Endothelial cell of umbilical vein (primary cell): ENCODE measurements around the gene PTS. TPM values are rescaled to one million over a fixed set of nuclear protein-coding genes. Genes with fewer than 3 reads are reported as not detected.

ENCODE experiments used
- BruUV-seq: library from RNA; stranded (reverse); fragments of 400-500 nt; replicated peaks from 2 replicates; lab custom pipeline; 2021; lab: Mats Ljungman, UMichigan
- CTCF ChIA-PET: fragments of 300-600, 350-600 bp; sonication (Branson Sonifier 250); formaldehyde crosslinking; loops from one replicate; lab custom pipeline; 2021; ENCODE audit warnings: antibody characterized with exemption, inconsistent platforms; lab: Charles Lee
- POLR2A ChIA-PET: fragments of 300-600, 350-600 bp; sonication (Branson Sonifier 250); formaldehyde crosslinking; loops from one replicate; lab custom pipeline; 2021; ENCODE audit warnings: antibody characterized with exemption, inconsistent platforms; lab: Charles Lee
- DNase-seq: peaks from one replicate; pipeline ENCODE4 v3.0.0-alpha.2; 2011; ENCODE audit warnings: low read depth, low spot score
- FAIRE-seq: peaks from 2 replicates; lab custom pipeline; 2011; peaks lifted over from hg19 to GRCh38; lab: Jason Lieb, UNC
- H2AFZ ChIP-seq: 2 replicates; pipeline ENCODE4 v1.6.0; 2012; ENCODE audit warnings: low read depth, low read length, control low read depth, inconsistent platforms
- H3K27ac ChIP-seq: 2 replicates; pipeline ENCODE4 v1.5.1; 2011; ENCODE audit warnings: low read depth, mild to moderate bottlenecking, control low read depth, low read length, moderate library complexity; ENCODE audit not compliant: insufficient read depth
- H3K27me3 ChIP-seq, 2 experiments: 2 replicates each; pipeline versions ENCODE4 v1.6.0 to v1.6.1; 2011; ENCODE audit warnings: low read length in 2 of 2, mixed read lengths in 1 of 2; ENCODE audit not compliant: control insufficient read depth in 2 of 2, insufficient read depth in 2 of 2
- H3K36me3 ChIP-seq, 2 experiments: 2 replicates in 1 of 2; 3 replicates in 1 of 2; pipeline ENCODE4 v1.5.1; 2011; ENCODE audit warnings: low read length in 2 of 2, mild to moderate bottlenecking in 1 of 2, moderate library complexity in 1 of 2; ENCODE audit not compliant: control insufficient read depth in 2 of 2, insufficient read depth in 2 of 2; ENCODE audit errors: extremely low read depth in 1 of 2
- H3K4me1 ChIP-seq: 3 replicates; pipeline ENCODE4 v1.5.1; 2011; ENCODE audit warnings: mild to moderate bottlenecking, low read length; ENCODE audit not compliant: control insufficient read depth, insufficient read depth; ENCODE audit errors: extremely low read depth
- H3K4me2 ChIP-seq: 2 replicates; pipeline ENCODE4 v1.6.1; 2011; ENCODE audit warnings: low read length, control low read depth, mixed read lengths; ENCODE audit not compliant: insufficient read depth
- H3K4me3 ChIP-seq, 3 experiments: fragments of 200-600 bp in 1 of 3; sonication (generic), shearing (Covaris generic) in 1 of 3; replicated peaks in 1 of 3; 2 replicates each; pipeline ENCODE4 v1.5.1; 2011 to 2016; ENCODE audit warnings: control low read depth in 3 of 3, low read length in 3 of 3, mild to moderate bottlenecking in 2 of 3, inconsistent platforms in 1 of 3, low read depth in 1 of 3, moderate library complexity in 1 of 3; ENCODE audit not compliant: insufficient read depth in 1 of 3
- H3K79me2 ChIP-seq: 2 replicates; pipeline ENCODE4 v1.6.0; 2012; ENCODE audit warnings: low read length, inconsistent platforms; ENCODE audit not compliant: control insufficient read depth, insufficient read depth
- H3K9ac ChIP-seq: replicated peaks from 2 replicates; pipeline ENCODE3; 2011; ENCODE audit warnings: low read length, control low read depth; ENCODE audit not compliant: insufficient read depth; ENCODE audit errors: extremely low read depth
- H3K9me1 ChIP-seq: replicated peaks from 3 replicates; pipeline ENCODE4 v1.6.0; 2011; ENCODE audit warnings: mild to moderate bottlenecking, low read length; ENCODE audit not compliant: control insufficient read depth, insufficient read depth; ENCODE audit errors: extremely low read depth
- H3K9me3 ChIP-seq: replicated peaks from 2 replicates; pipeline ENCODE4 v1.5.1; 2012; ENCODE audit warnings: low read length, inconsistent platforms; ENCODE audit not compliant: control insufficient read depth, insufficient read depth
- H4K20me1 ChIP-seq: replicated peaks from 2 replicates; pipeline ENCODE3; 2011; ENCODE audit warnings: mild to moderate bottlenecking, low read length; ENCODE audit not compliant: control insufficient read depth, insufficient read depth; ENCODE audit errors: extremely low read depth
- EZH2 ChIP-seq: IDR thresholded peaks from 2 replicates; pipeline ENCODE4 v1.6.1; 2012; ENCODE audit warnings: borderline replicate concordance, low read depth, mild to moderate bottlenecking, moderate library complexity, low read length, inconsistent platforms; ENCODE audit not compliant: severe bottlenecking
- FOS ChIP-seq: IDR thresholded peaks from 2 replicates; pipeline ENCODE4 v1.6.1; 2011; ENCODE audit warnings: mild to moderate bottlenecking, low read length, moderate library complexity, borderline replicate concordance; ENCODE audit not compliant: insufficient read depth
- GATA2 ChIP-seq: IDR thresholded peaks from 2 replicates; pipeline ENCODE4 v1.7.0; 2011; ENCODE audit warnings: low read depth, mild to moderate bottlenecking, moderate library complexity, mixed read lengths, low read length; ENCODE audit not compliant: insufficient read length, insufficient read depth
- JUN ChIP-seq: IDR thresholded peaks from 2 replicates; pipeline ENCODE4 v1.6.1; 2011; ENCODE audit warnings: borderline replicate concordance, low read depth; ENCODE audit not compliant: insufficient read length, insufficient read depth
- MAX ChIP-seq: IDR thresholded peaks from 2 replicates; pipeline ENCODE4 v1.6.1; 2011; ENCODE audit not compliant: insufficient read depth, insufficient read length
- MYC ChIP-seq: IDR thresholded peaks from one replicate; pipeline ENCODE4 v1.6.1; 2011; ENCODE audit warnings: mild to moderate bottlenecking, low read depth, low read length
- POLR2A ChIP-seq: IDR thresholded peaks from 2 replicates; pipeline ENCODE4 v1.6.1; 2012; ENCODE audit warnings: low read depth, mild to moderate bottlenecking, control low read depth, low read length
- POLR2AphosphoS5 ChIP-seq: IDR thresholded peaks from 2 replicates; pipeline ENCODE4 v1.6.1; 2012; ENCODE audit warnings: low read depth, mild to moderate bottlenecking, control low read depth, low read length, moderate library complexity; ENCODE audit not compliant: insufficient read depth
- dilution Hi-C: fragments of 300-500 bp; cut with MboI; formaldehyde crosslinking; loops from one replicate; pipeline ENCODE4 v1.15.0; 2019; ENCODE audit warnings: low sequenced_read_pairs; ENCODE audit not compliant: extremely low pct_ligation_motif_present
- intact Hi-C: fragments of 100-400 bp; cut with micrococcal nuclease; formaldehyde crosslinking; loops from one replicate; pipeline ENCODE4 v1.10.0; 2022
- polyA plus RNA-seq, 4 experiments: library from polyadenylated mRNA; depleted of rRNA in 3 of 4; stranded (reverse) in 3 of 4; unstranded in 1 of 4; fragments of >200 nt; gene quantifications; 2 replicates each; pipeline versions ENCODE4 v1.2.1 to v1.2.3, GENCODE V29; 2011 to 2012; ENCODE audit warnings: missing spikeins in 1 of 4
- small RNA-seq: library from RNA; depleted of rRNA; stranded (forward); fragments of <200 nt; gene quantifications from one replicate; pipeline ENCODE3, GENCODE V24; 2012; ENCODE audit warnings: low replicate concordance, low read depth; ENCODE audit not compliant: insufficient read depth, insufficient read length
- total RNA-seq: library from RNA; stranded (reverse); gene quantifications from 2 replicates; pipeline ENCODE4 v1.2.3, GENCODE V29; 2021
- TF ChIP-seq, protein P1 (sequence below), 2 donors: IDR thresholded peaks; 1 replicate in 1 of 2; 2 replicates in 1 of 2; pipeline ENCODE4 v1.5.1; 2011; ENCODE audit warnings: low read length in 2 of 2, mild to moderate bottlenecking in 2 of 2, moderate library complexity in 2 of 2, control low read depth in 1 of 2, inconsistent platforms in 1 of 2, low read depth in 1 of 2; ENCODE audit not compliant: insufficient read depth in 1 of 2; ENCODE audit errors: extremely low read depth in 1 of 2

The PTS gene
- total and polyA plus RNA-seq, 2 donors (not counting 3 experiments of a cell fraction or from before 2014, with no cell fraction given), result 29.1 to 45.7 TPM

DNA sequence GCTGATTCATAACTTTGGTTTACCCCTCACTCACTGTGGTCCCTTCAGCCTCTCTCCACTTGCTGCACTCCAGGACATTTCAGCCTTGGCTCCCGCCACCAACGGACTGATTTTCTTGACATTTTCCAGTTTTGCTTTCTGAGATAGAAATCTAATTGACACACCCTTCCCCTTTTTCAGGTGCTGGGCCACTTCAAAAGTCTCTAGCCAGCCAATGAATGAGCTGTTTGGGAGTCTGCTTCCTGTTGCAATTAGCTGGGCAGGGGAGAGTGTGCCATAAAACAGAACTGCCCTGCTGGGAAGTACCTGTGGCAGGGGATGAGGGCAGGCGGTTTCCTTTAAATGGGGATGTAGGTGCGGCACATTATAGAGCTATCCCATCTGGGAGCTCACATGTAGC lies 55.5 kb downstream of the PTS start:
- no peak overlapping the region for H3K27ac ChIP-seq
- DNase-seq, result no peak
- H4K20me1 ChIP-seq, result no peaks in the 10 kb centered on the region
- BruUV-seq, result no TSS peak
- H3K4me1 ChIP-seq, result peaks cover 6% of the 10 kb centered on the region
- peaks cover 2 to 3% of the 10 kb centered on the region in 2 experiments for H3K27me3 ChIP-seq
- no peak for FAIRE-seq
- no peaks in the 10 kb centered on the region for H3K79me2 ChIP-seq
- no peak overlapping the region for H2AFZ ChIP-seq
- no peak overlapping the region for H3K4me2 ChIP-seq
- dilution Hi-C loops (no loop called here), intact Hi-C loops (loop anchor here (2.0 to 10.0 kb wide), 3 partner anchors 27 to 1103 kb away; partner anchors contain the start of gene ANKK1)
- H3K9ac ChIP-seq, result no peak overlapping the region
- CTCF ChIA-PET, result interaction anchor here (0.7 to 15.2 kb wide), 7 partner anchors 26 to 1008 kb away, joined by 3 to 540 read pairs (median 7); no protein-coding TSS in a partner anchor
- no peaks in the 10 kb centered on the region for H3K9me1 ChIP-seq
- POLR2A ChIA-PET, result no interaction called here
- H3K36me3 ChIP-seq, result no peaks in the 10 kb centered on the region
- TF ChIP-seq EZH2 (no peak), POLR2AphosphoS5 (no peak), JUN (no peak), FOS (no peak), MYC (no peak), GATA2 (no peak), POLR2A (no peak), MAX (no peak)
- TF ChIP-seq, protein P1, sequence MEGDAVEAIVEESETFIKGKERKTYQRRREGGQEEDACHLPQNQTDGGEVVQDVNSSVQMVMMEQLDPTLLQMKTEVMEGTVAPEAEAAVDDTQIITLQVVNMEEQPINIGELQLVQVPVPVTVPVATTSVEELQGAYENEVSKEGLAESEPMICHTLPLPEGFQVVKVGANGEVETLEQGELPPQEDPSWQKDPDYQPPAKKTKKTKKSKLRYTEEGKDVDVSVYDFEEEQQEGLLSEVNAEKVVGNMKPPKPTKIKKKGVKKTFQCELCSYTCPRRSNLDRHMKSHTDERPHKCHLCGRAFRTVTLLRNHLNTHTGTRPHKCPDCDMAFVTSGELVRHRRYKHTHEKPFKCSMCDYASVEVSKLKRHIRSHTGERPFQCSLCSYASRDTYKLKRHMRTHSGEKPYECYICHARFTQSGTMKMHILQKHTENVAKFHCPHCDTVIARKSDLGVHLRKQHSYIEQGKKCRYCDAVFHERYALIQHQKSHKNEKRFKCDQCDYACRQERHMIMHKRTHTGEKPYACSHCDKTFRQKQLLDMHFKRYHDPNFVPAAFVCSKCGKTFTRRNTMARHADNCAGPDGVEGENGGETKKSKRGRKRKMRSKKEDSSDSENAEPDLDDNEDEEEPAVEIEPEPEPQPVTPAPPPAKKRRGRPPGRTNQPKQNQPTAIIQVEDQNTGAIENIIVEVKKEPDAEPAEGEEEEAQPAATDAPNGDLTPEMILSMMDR (IDR thresholded peaks at IDR 0.05; ENCODE audit: extremely low read depth in 1 of 2, insufficient read depth in 1 of 2, low read depth in 1 of 2, low read length in 2 of 2), result no peak
- no peak overlapping the region for H3K4me3 ChIP-seq
- no peaks in the 10 kb centered on the region for H3K9me3 ChIP-seq

Small RNAs within 50 kb of the gene (small RNA-seq; reads per million reads assigned to genes)
- gene MRPS36P4, result not detected

Other genes starting within 250 kb of the PTS start
- 40.1 and 41.3 TPM in 2 replicates for gene DLAT, start 201.0 kb upstream of the PTS start, total RNA-seq
- gene DLAT, start 201.0 kb upstream of the PTS start, polyA plus RNA-seq, result 10.5 and 13.3 TPM in 2 replicates
- gene PIH1D2, start 152.4 kb upstream of the PTS start, total RNA-seq, result 1.3 and 1.8 TPM in 2 replicates
- 0.49 and 0.51 TPM in 2 replicates for gene PIH1D2, start 152.4 kb upstream of the PTS start, polyA plus RNA-seq
- 16.7 and 18.5 TPM in 2 replicates for gene NKAPD1, start 152.1 kb upstream of the PTS start, total RNA-seq
- gene NKAPD1, start 152.1 kb upstream of the PTS start, polyA plus RNA-seq, result 5.2 and 7.2 TPM in 2 replicates
- gene TIMM8B, start 139.7 kb upstream of the PTS start, total RNA-seq, result 64.1 and 77.0 TPM in 2 replicates
- gene TIMM8B, start 139.7 kb upstream of the PTS start, polyA plus RNA-seq, result 110 and 120 TPM in 2 replicates
- gene SDHD, start 139.6 kb upstream of the PTS start, total RNA-seq, result 72.3 and 79.0 TPM in 2 replicates
- gene SDHD, start 139.6 kb upstream of the PTS start, polyA plus RNA-seq, result 169 and 190 TPM in 2 replicates
- gene IL18, start 62.3 kb upstream of the PTS start, total RNA-seq, result 1.5 and 1.6 TPM in 2 replicates
- 0.29 and 0.73 TPM in 2 replicates for gene IL18, start 62.3 kb upstream of the PTS start, polyA plus RNA-seq
- 0.46 TPM in 1 of 2 replicates, not detected in the other for gene TEX12, start 59.1 kb upstream of the PTS start, total RNA-seq
- gene TEX12, start 59.1 kb upstream of the PTS start, polyA plus RNA-seq, result not detected in 2 replicates
- gene BCO2, start 50.9 kb upstream of the PTS start, total RNA-seq, result 1.4 and 1.9 TPM in 2 replicates
- 0.58 and 0.60 TPM in 2 replicates for gene BCO2, start 50.9 kb upstream of the PTS start, polyA plus RNA-seq
- not detected in 2 replicates for gene PLET1, start 34.4 kb downstream of the PTS start, total RNA-seq
- gene PLET1, start 34.4 kb downstream of the PTS start, polyA plus RNA-seq, result not detected in 2 replicates